Spleen (tissue), 7 donors: ENCODE data around the gene FHL1.

Source experiments
- POLR2A ChIP-seq, 3 donors: fragments of 450-650 bp; IDR thresholded peaks; one replicate each; pipeline ENCODE4 v1.5.1; 2017; ENCODE audit warnings: antibody characterized with exemption in 3 of 3, mild to moderate bottlenecking in 1 of 3
- POLR2AphosphoS5 ChIP-seq, 3 donors: sonication (generic); formaldehyde crosslinking; IDR thresholded peaks; one replicate each; pipeline ENCODE4 v1.5.1; 2017; ENCODE audit warnings: antibody characterized with exemption in 3 of 3
- TF ChIP-seq, protein P1 (sequence below), 11 experiments: fragments of 200-600 bp in 7 of 11; fragments of 450-650 bp in 4 of 11; sonication (generic) in 4 of 11; IDR thresholded peaks in 8 of 11; conservative IDR thresholded peaks in 3 of 11; 1 replicate in 7 of 11; 2 replicates in 4 of 11; pipeline versions ENCODE4 v1.4.0 to v1.8.0; 2016 to 2021; ENCODE audit warnings: antibody characterized with exemption in 11 of 11, inconsistent platforms in 4 of 11, mild to moderate bottlenecking in 1 of 11
- donor health status: DM: no; HTN: no; CAD: no; lungs with moderate emphysema.
- donor health status: DM: no; HTN: no; CAD: no.
- donor health status: DM: no; HTN: no; CAD: no.

DNA sequence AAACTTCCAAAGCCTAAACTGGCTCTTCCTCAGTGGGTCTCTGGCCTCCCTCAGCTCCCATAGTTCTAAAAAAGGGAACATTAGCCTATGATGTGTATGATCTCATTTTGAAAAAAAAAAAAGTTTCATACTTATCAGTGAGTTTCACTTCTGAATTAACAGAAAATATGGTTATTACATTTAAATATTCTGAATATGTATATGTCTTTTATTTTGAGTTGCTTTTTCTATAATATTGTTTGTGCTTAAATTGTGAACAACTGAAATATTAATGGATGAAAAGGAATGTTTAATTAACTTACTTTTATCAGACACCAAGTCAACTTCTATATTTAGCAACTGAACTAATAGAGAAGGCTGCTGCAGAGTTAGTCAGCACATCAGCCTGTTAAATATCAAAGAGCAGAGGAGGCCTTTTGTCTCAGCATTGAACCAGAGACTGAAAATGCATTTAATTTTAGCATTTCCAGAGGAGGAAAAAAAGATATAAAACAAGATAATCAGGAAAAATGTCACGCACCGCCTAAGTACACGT, 20.4 kb upstream of the FHL1 start:
- no peak for TF ChIP-seq POLR2AphosphoS5 (IDR thresholded peaks at IDR 0.05)
- TF ChIP-seq, protein P1, sequence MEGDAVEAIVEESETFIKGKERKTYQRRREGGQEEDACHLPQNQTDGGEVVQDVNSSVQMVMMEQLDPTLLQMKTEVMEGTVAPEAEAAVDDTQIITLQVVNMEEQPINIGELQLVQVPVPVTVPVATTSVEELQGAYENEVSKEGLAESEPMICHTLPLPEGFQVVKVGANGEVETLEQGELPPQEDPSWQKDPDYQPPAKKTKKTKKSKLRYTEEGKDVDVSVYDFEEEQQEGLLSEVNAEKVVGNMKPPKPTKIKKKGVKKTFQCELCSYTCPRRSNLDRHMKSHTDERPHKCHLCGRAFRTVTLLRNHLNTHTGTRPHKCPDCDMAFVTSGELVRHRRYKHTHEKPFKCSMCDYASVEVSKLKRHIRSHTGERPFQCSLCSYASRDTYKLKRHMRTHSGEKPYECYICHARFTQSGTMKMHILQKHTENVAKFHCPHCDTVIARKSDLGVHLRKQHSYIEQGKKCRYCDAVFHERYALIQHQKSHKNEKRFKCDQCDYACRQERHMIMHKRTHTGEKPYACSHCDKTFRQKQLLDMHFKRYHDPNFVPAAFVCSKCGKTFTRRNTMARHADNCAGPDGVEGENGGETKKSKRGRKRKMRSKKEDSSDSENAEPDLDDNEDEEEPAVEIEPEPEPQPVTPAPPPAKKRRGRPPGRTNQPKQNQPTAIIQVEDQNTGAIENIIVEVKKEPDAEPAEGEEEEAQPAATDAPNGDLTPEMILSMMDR (IDR thresholded peaks at IDR 0.05 in 8 of 11, conservative IDR thresholded peaks at IDR 0.05 in 3 of 11), result no peak
- TF ChIP-seq POLR2A (IDR thresholded peaks at IDR 0.05), result no peak
